ENCODE results near the gene BMPR1A.
A peak's percentile ranks its signal among the peaks of the same experiment; 100 is the strongest.

Gene BMPR1A

DNA sequence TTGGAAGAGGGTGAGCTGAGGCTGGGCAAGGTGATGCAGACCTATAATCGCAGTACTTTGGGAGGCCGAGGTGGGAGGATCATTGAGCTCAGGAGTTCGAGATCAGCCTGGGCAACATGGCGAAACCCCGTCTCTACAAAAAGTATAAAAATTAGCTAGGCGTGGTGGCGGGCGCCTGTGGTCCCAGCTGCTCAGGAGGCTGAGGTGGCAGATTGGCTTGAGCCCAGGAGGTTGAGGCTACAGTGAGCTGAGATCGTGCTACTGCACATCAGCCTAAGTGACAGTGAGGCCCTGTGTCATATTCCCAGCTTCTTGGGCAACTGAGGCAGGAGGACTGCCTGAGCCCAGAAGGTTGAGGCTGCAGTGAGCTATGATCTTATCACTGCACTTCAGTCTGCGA, 13.6 kb downstream of the BMPR1A start:
- no peaks in the 10 kb centered on the region for H3K4me1 ChIP-seq (ENCODE audit: insufficient read depth, low read length, poor library complexity, severe bottlenecking)
- H2AFZ ChIP-seq (ENCODE audit: low read length), result no peak overlapping the region
- no peak for TF ChIP-seq EZH2phosphoT487 (IDR thresholded peaks at IDR 0.05; ENCODE audit: borderline replicate concordance)
- TF ChIP-seq, protein P1, sequence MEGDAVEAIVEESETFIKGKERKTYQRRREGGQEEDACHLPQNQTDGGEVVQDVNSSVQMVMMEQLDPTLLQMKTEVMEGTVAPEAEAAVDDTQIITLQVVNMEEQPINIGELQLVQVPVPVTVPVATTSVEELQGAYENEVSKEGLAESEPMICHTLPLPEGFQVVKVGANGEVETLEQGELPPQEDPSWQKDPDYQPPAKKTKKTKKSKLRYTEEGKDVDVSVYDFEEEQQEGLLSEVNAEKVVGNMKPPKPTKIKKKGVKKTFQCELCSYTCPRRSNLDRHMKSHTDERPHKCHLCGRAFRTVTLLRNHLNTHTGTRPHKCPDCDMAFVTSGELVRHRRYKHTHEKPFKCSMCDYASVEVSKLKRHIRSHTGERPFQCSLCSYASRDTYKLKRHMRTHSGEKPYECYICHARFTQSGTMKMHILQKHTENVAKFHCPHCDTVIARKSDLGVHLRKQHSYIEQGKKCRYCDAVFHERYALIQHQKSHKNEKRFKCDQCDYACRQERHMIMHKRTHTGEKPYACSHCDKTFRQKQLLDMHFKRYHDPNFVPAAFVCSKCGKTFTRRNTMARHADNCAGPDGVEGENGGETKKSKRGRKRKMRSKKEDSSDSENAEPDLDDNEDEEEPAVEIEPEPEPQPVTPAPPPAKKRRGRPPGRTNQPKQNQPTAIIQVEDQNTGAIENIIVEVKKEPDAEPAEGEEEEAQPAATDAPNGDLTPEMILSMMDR (conservative IDR thresholded peaks at IDR 0.05; ENCODE audit: low read length), result no peak
- H3K9ac ChIP-seq (ENCODE audit: low read depth, low read length, poor library complexity, severe bottlenecking), result no peak overlapping the region
- no peaks in the 10 kb centered on the region for H3K79me2 ChIP-seq (ENCODE audit: insufficient read depth, low read length)
- H3K9me2 ChIP-seq (replicated peaks; ENCODE audit: low read depth, low read length), result no peaks in the 10 kb centered on the region
- H4K20me1 ChIP-seq (ENCODE audit: insufficient read depth, low read length, poor library complexity, severe bottlenecking), result no peaks in the 10 kb centered on the region
- no peaks in the 10 kb centered on the region for H3K9me3 ChIP-seq (ENCODE audit: insufficient read depth, low read depth, low read length)
- no peak overlapping the region for H3K4me3 ChIP-seq (ENCODE audit: low read length, poor library complexity, severe bottlenecking)
- H3K36me3 ChIP-seq (ENCODE audit: insufficient read depth, low read length), result no peaks in the 10 kb centered on the region
- H3K4me2 ChIP-seq (ENCODE audit: low read depth, low read length, poor library complexity, severe bottlenecking), result no peak overlapping the region
- no peaks in the 10 kb centered on the region for H3F3A ChIP-seq (ENCODE audit: low read depth)
- H3K27me3 ChIP-seq (ENCODE audit: insufficient read depth, low read length, poor library complexity, severe bottlenecking), result peaks cover 19% of the 10 kb centered on the region

DNA sequence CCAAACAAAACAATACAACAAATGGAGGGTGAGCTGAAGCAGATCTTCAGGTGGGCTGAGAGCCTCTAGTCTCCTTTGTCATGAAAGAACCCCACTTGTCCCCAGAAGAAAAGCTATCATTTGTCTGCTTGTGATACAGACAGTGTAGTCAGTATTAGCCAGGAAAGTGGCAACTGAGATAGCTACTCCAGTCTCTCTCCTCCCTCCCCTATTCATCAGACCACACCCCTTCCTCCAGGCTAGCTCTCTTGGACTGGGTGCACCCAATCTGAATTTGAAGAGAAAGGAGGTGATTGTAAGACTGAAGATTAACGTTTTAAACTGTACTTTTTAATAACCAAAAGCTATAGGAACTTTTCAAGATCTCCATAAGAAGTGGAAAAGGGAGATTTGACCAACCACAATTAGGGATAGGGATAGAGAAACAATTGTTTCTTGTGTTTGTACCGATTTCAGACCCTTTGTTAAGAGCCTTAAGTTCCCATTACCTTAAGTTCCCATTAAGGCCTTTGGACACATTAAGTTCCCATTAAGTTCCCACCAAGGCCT, 14.1 kb downstream of the BMPR1A start:
- Histone ChIP-seq H3K27me3 (ENCODE audit: insufficient read depth, low read length, poor library complexity, severe bottlenecking) (peaks cover 19% of the 10 kb centered on the region), H3K4me2 (ENCODE audit: low read depth, low read length, poor library complexity, severe bottlenecking) (no peak overlapping the region), H4K20me1 (ENCODE audit: insufficient read depth, low read length, poor library complexity, severe bottlenecking) (no peaks in the 10 kb centered on the region), H3K9ac (ENCODE audit: low read depth, low read length, poor library complexity, severe bottlenecking) (no peak overlapping the region), H3K36me3 (ENCODE audit: insufficient read depth, low read length) (no peaks in the 10 kb centered on the region), H3K4me3 (ENCODE audit: low read length, poor library complexity, severe bottlenecking) (no peak overlapping the region), H3K79me2 (ENCODE audit: insufficient read depth, low read length) (no peaks in the 10 kb centered on the region), H3K4me1 (ENCODE audit: insufficient read depth, low read length, poor library complexity, severe bottlenecking) (no peaks in the 10 kb centered on the region), H3K9me2 (replicated peaks; ENCODE audit: low read depth, low read length) (no peaks in the 10 kb centered on the region), H3K9me3 (ENCODE audit: insufficient read depth, low read depth, low read length) (no peaks in the 10 kb centered on the region), H2AFZ (ENCODE audit: low read length) (peak overlapping the region; percentile 24; the same call in 1 of the 2 replicates), H3F3A (ENCODE audit: low read depth) (no peaks in the 10 kb centered on the region)
- no peak for TF ChIP-seq EZH2phosphoT487 (IDR thresholded peaks at IDR 0.05; ENCODE audit: borderline replicate concordance)
- TF ChIP-seq, protein P1 (conservative IDR thresholded peaks at IDR 0.05; ENCODE audit: low read length), result no peak

DNA sequence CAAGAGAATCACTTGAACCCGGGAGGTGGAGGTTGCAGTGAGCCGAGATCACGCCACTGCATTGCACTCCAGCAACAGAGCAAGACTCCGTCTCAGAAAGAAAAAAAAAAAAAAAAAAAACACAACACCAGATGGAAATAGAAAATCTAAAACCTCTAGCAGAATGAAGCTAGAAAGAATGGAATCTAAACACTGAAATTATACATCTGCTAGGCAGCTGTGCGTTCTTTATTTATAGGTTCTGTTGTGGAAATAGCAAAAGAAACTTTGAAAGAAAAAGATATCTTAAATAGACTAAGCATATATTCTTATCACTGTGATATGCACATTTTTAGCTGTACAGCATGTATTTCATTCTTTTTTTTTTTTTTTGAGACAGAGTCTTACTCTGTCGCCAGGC, 17.1 kb downstream of the BMPR1A start:
- H3K36me3 ChIP-seq (ENCODE audit: insufficient read depth, low read length), result no peaks in the 10 kb centered on the region
- no peaks in the 10 kb centered on the region for H4K20me1 ChIP-seq (ENCODE audit: insufficient read depth, low read length, poor library complexity, severe bottlenecking)
- TF ChIP-seq EZH2phosphoT487 (IDR thresholded peaks at IDR 0.05; ENCODE audit: borderline replicate concordance), result no peak
- TF ChIP-seq, protein P1 (conservative IDR thresholded peaks at IDR 0.05; ENCODE audit: low read length), result no peak
- H3K27me3 ChIP-seq (ENCODE audit: insufficient read depth, low read length, poor library complexity, severe bottlenecking), result peaks cover 11% of the 10 kb centered on the region
- H3K9me2 ChIP-seq (replicated peaks; ENCODE audit: low read depth, low read length), result no peaks in the 10 kb centered on the region
- no peaks in the 10 kb centered on the region for H3F3A ChIP-seq (ENCODE audit: low read depth)
- H2AFZ ChIP-seq (ENCODE audit: low read length), result no peak overlapping the region
- no peaks in the 10 kb centered on the region for H3K4me1 ChIP-seq (ENCODE audit: insufficient read depth, low read length, poor library complexity, severe bottlenecking)
- H3K79me2 ChIP-seq (ENCODE audit: insufficient read depth, low read length), result no peaks in the 10 kb centered on the region
- H3K9me3 ChIP-seq (ENCODE audit: insufficient read depth, low read depth, low read length), result no peaks in the 10 kb centered on the region
- no peak overlapping the region for H3K9ac ChIP-seq (ENCODE audit: low read depth, low read length, poor library complexity, severe bottlenecking)
- H3K4me3 ChIP-seq (ENCODE audit: low read length, poor library complexity, severe bottlenecking), result no peak overlapping the region
- H3K4me2 ChIP-seq (ENCODE audit: low read depth, low read length, poor library complexity, severe bottlenecking), result no peak overlapping the region

All from Loucy (cell line).